Neural cell (in vitro differentiated cells): ENCODE measurements around the gene GALNT13. TPM values are rescaled to one million over a fixed set of nuclear protein-coding genes. Genes with fewer than 3 reads are reported as not detected.

Source experiments
- H2AFZ ChIP-seq: fragments of 200-600, 300-800 bp; sonication (generic), shearing (Covaris generic); 2 replicates; pipeline ENCODE4 v1.6.0; 2014; ENCODE audit warnings: low read depth, mild to moderate bottlenecking, antibody characterized with exemption, low read length, moderate library complexity
- H3F3A ChIP-seq: fragments of 200-600 bp; shearing (Covaris generic); 2 replicates; pipeline ENCODE4 v1.6.1; 2016; ENCODE audit warnings: mild to moderate bottlenecking, moderate library complexity, mixed read lengths, antibody characterized with exemption, low read length; ENCODE audit not compliant: insufficient read depth, poor library complexity, severe bottlenecking
- H3K27ac ChIP-seq: fragments of 200-600, 300-800 bp; sonication (generic), shearing (Covaris generic); 2 replicates; pipeline ENCODE4 v1.5.1; 2014; ENCODE audit warnings: mild to moderate bottlenecking, low read length, moderate library complexity
- H3K27me3 ChIP-seq: fragments of 300-800, 200-600 bp; sonication (generic), shearing (Covaris generic); 2 replicates; pipeline ENCODE4 v1.6.0; 2014; ENCODE audit warnings: mild to moderate bottlenecking, low read depth, low read length, moderate library complexity; ENCODE audit not compliant: insufficient read depth
- H3K36me3 ChIP-seq: fragments of 300-800, 200-600 bp; sonication (generic), shearing (Covaris generic); 2 replicates; pipeline ENCODE4 v1.5.1; 2014; ENCODE audit warnings: mild to moderate bottlenecking, antibody characterized with exemption, low read length, moderate library complexity; ENCODE audit not compliant: insufficient read depth
- H3K4me2 ChIP-seq: fragments of 300-800, 200-600 bp; sonication (generic), shearing (Covaris generic); 2 replicates; pipeline ENCODE4 v1.6.0; 2014; ENCODE audit warnings: mild to moderate bottlenecking, low read length
- H3K4me3 ChIP-seq: fragments of 300-800, 200-600 bp; sonication (generic), shearing (Covaris generic); 2 replicates; pipeline ENCODE4 v1.5.1; 2014; ENCODE audit warnings: mild to moderate bottlenecking, low read length, moderate library complexity
- H3K79me2 ChIP-seq: fragments of 200-600 bp; shearing (Covaris generic); replicated peaks from 2 replicates; pipeline ENCODE4 v1.6.0; 2014; ENCODE audit warnings: mild to moderate bottlenecking, low read length, moderate library complexity; ENCODE audit not compliant: insufficient read depth
- H3K9ac ChIP-seq: fragments of 300-800, 200-600 bp; sonication (generic), shearing (Covaris generic); 2 replicates; pipeline ENCODE4 v1.6.1; 2016; ENCODE audit warnings: mild to moderate bottlenecking, low read length, mixed read lengths
- H3K9me2 ChIP-seq: fragments of 200-600 bp; shearing (Covaris generic); 2 replicates; pipeline ENCODE4 v1.6.1; 2016; ENCODE audit warnings: mild to moderate bottlenecking, low read length, mixed read lengths; ENCODE audit not compliant: insufficient read depth
- H3K9me3 ChIP-seq: fragments of 200-600, 300-800 bp; sonication (generic), shearing (Covaris generic); 2 replicates; pipeline ENCODE4 v1.6.1; 2016; ENCODE audit warnings: mild to moderate bottlenecking, mixed run types, low read length, moderate library complexity, mixed read lengths
- H4K20me1 ChIP-seq: fragments of 200-600 bp; shearing (Covaris generic); 2 replicates; pipeline ENCODE4 v1.6.1; 2016; ENCODE audit warnings: mild to moderate bottlenecking, mixed run types; ENCODE audit not compliant: insufficient read depth
- EP300 ChIP-seq: fragments of 450-650 bp; conservative IDR thresholded peaks from 2 replicates; pipeline ENCODE4 v1.6.1; 2014; ENCODE audit warnings: antibody characterized with exemption, mild to moderate bottlenecking, moderate library complexity; ENCODE audit not compliant: poor library complexity, severe bottlenecking
- EZH2 ChIP-seq: fragments of 200-600, 300-800 bp; shearing (Covaris generic), sonication (generic); IDR thresholded peaks from 2 replicates; pipeline ENCODE4 v1.6.1; 2014; ENCODE audit warnings: antibody characterized with exemption, low read length, borderline replicate concordance, mild to moderate bottlenecking; ENCODE audit not compliant: insufficient read depth, poor library complexity, severe bottlenecking
- MXI1 ChIP-seq: fragments of 450-650 bp; conservative IDR thresholded peaks from 2 replicates; pipeline ENCODE4 v1.6.1; 2014; ENCODE audit warnings: antibody characterized with exemption, mild to moderate bottlenecking; ENCODE audit not compliant: poor library complexity, severe bottlenecking
- POLR2AphosphoS5 ChIP-seq: IDR thresholded peaks from 2 replicates; pipeline ENCODE4 v1.6.1; 2012
- RAD21 ChIP-seq: fragments of 450-650 bp; conservative IDR thresholded peaks from 2 replicates; pipeline ENCODE4 v1.6.1; 2014; ENCODE audit warnings: antibody characterized with exemption, mild to moderate bottlenecking, moderate library complexity
- SMC3 ChIP-seq: fragments of 450-650 bp; conservative IDR thresholded peaks from 2 replicates; pipeline ENCODE4 v1.6.1; 2014; ENCODE audit warnings: antibody characterized with exemption, mild to moderate bottlenecking, moderate library complexity; ENCODE audit not compliant: poor library complexity
- TAF1 ChIP-seq: IDR thresholded peaks from 2 replicates; pipeline ENCODE4 v1.6.1; 2012; ENCODE audit warnings: low read depth
- polyA plus RNA-seq: library from polyadenylated mRNA; depleted of rRNA; stranded (reverse); fragments of >200 nt; gene quantifications from 2 replicates; pipeline ENCODE4 v1.2.3, GENCODE V29; 2014
- TF ChIP-seq, protein P1 (sequence below): fragments of 450-650 bp; IDR thresholded peaks from 2 replicates; pipeline ENCODE4 v1.5.1; 2014; ENCODE audit warnings: antibody characterized with exemption, mild to moderate bottlenecking, moderate library complexity; ENCODE audit not compliant: poor library complexity, severe bottlenecking
- TF ChIP-seq, protein P2 (sequence below): IDR thresholded peaks from 2 replicates; pipeline ENCODE4 v1.6.1; 2012; ENCODE audit warnings: borderline replicate concordance

GALNT13 gene
- polyA plus RNA-seq, 1 donor from 2014 or later = 12.4 TPM

DNA sequence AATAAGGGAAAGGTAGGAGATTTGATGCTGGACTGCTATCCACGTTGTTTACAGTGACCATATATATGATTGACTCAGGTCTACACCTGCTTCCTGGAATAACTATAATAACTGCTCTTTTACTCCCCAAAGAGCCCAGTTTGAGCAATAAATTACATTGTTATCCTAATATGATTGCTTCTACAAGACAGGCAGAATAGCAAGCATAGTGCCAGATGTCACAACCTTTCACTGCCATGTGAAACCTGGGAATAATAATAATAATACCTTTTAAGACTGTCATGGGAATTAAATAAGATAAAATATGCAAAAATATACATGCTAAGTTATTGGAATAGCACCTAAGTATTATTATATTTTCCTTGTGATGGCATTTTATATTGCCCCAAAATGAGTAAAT lies 298.7 kb downstream of the GALNT13 start:
- Histone ChIP-seq H3K36me3 (no peaks in the 10 kb centered on the region), H3K27me3 (no peaks in the 10 kb centered on the region), H3K4me3 (no peak overlapping the region)

DNA sequence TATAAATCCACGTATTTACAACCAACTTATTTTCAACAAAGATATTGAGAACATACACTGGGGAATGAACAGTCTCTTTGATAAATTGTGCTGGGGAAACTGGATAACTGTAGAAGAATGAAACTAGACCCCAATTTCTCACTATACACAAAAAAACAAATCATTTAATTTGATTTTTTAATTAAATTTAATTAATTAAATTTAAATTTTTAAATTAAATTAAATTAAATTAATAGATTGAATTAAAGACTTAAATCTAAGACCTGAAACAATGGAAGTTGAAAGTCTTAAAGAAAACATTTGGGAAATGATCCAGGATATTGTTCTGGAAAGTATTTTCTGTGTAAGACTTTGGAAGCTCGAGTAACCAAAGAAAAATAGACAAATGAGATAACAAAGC lies 301.4 kb downstream of the GALNT13 start:
- H3K4me2 ChIP-seq = no peak overlapping the region
- no peaks in the 10 kb centered on the region for H3K27me3 ChIP-seq
- no peak overlapping the region for H3K4me3 ChIP-seq
- no peaks in the 10 kb centered on the region for H3K9me3 ChIP-seq
- H3K9ac ChIP-seq = no peak overlapping the region
- no peaks in the 10 kb centered on the region for H4K20me1 ChIP-seq
- H3K9me2 ChIP-seq = no peaks in the 10 kb centered on the region
- no peak overlapping the region for H3K27ac ChIP-seq
- H3F3A ChIP-seq = no peaks in the 10 kb centered on the region
- no peak overlapping the region for H2AFZ ChIP-seq
- TF ChIP-seq POLR2AphosphoS5 = no peak
- H3K79me2 ChIP-seq = no peaks in the 10 kb centered on the region
- H3K36me3 ChIP-seq = no peaks in the 10 kb centered on the region

More for the DNA sequence above, 298.7 kb downstream of the GALNT13 start:
- Histone ChIP-seq H3K9me3 (no peaks in the 10 kb centered on the region), H3K9me2 (no peaks in the 10 kb centered on the region), H3K27ac (no peak overlapping the region), H3K79me2 (no peaks in the 10 kb centered on the region), H2AFZ (no peak overlapping the region), H3F3A (no peaks in the 10 kb centered on the region), H4K20me1 (no peaks in the 10 kb centered on the region), H3K4me2 (no peak overlapping the region), H3K9ac (no peak overlapping the region)
- TF ChIP-seq POLR2AphosphoS5 (peak; percentile 86), SMC3 (no peak), EZH2 (no peak), TAF1 (no peak), RAD21 (no peak), MXI1 (no peak), EP300 (peak; percentile 85)
- TF ChIP-seq, protein P1, sequence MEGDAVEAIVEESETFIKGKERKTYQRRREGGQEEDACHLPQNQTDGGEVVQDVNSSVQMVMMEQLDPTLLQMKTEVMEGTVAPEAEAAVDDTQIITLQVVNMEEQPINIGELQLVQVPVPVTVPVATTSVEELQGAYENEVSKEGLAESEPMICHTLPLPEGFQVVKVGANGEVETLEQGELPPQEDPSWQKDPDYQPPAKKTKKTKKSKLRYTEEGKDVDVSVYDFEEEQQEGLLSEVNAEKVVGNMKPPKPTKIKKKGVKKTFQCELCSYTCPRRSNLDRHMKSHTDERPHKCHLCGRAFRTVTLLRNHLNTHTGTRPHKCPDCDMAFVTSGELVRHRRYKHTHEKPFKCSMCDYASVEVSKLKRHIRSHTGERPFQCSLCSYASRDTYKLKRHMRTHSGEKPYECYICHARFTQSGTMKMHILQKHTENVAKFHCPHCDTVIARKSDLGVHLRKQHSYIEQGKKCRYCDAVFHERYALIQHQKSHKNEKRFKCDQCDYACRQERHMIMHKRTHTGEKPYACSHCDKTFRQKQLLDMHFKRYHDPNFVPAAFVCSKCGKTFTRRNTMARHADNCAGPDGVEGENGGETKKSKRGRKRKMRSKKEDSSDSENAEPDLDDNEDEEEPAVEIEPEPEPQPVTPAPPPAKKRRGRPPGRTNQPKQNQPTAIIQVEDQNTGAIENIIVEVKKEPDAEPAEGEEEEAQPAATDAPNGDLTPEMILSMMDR = no peak
- TF ChIP-seq, protein P2, sequence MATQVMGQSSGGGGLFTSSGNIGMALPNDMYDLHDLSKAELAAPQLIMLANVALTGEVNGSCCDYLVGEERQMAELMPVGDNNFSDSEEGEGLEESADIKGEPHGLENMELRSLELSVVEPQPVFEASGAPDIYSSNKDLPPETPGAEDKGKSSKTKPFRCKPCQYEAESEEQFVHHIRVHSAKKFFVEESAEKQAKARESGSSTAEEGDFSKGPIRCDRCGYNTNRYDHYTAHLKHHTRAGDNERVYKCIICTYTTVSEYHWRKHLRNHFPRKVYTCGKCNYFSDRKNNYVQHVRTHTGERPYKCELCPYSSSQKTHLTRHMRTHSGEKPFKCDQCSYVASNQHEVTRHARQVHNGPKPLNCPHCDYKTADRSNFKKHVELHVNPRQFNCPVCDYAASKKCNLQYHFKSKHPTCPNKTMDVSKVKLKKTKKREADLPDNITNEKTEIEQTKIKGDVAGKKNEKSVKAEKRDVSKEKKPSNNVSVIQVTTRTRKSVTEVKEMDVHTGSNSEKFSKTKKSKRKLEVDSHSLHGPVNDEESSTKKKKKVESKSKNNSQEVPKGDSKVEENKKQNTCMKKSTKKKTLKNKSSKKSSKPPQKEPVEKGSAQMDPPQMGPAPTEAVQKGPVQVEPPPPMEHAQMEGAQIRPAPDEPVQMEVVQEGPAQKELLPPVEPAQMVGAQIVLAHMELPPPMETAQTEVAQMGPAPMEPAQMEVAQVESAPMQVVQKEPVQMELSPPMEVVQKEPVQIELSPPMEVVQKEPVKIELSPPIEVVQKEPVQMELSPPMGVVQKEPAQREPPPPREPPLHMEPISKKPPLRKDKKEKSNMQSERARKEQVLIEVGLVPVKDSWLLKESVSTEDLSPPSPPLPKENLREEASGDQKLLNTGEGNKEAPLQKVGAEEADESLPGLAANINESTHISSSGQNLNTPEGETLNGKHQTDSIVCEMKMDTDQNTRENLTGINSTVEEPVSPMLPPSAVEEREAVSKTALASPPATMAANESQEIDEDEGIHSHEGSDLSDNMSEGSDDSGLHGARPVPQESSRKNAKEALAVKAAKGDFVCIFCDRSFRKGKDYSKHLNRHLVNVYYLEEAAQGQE = peak; percentile 47

DNA sequence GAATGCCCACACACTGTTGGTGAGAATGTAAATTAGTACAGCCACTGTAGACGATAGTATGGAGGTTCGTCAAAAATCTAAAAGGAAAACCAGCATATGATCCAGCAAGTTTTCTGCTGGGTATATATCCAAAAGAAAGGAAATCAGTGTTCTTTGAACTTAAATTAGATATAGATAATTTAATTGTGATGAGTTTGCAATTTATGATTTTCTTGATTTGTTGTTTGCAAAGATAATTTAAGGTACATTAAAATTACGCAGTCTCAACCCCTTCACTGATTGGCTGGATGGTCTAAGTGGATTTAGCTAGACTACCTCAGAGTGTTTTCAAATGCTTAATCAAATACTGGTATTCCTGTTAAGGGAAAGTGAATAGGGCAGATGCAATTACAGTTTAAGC lies 302.2 kb downstream of the GALNT13 start:
- Histone ChIP-seq H3K9ac (no peak overlapping the region), H3K27me3 (no peaks in the 10 kb centered on the region), H3K79me2 (no peaks in the 10 kb centered on the region), H4K20me1 (no peaks in the 10 kb centered on the region), H3K36me3 (no peaks in the 10 kb centered on the region), H3F3A (no peaks in the 10 kb centered on the region), H3K27ac (no peak overlapping the region), H2AFZ (no peak overlapping the region), H3K4me2 (no peak overlapping the region), H3K4me3 (no peak overlapping the region), H3K9me2 (no peaks in the 10 kb centered on the region), H3K9me3 (no peaks in the 10 kb centered on the region)
- TF ChIP-seq EP300 = no peak
- TF ChIP-seq, protein P1 = no peak
